PC-9 (cell line): Measurements from ENCODE around the gene SLC22A2. TPM values are rescaled to one million over a fixed set of nuclear protein-coding genes. Genes with fewer than 3 reads are reported as not detected.

Experiments used
- BruUV-seq: library from RNA; stranded (reverse); fragments of 400-500 nt; replicated peaks from 2 replicates; lab custom pipeline; 2021; lab: Mats Ljungman, UMichigan
- CTCF ChIA-PET: fragments of 300-600 bp; sonication (Branson Sonifier 250); formaldehyde crosslinking; loops from one replicate; lab custom pipeline; 2022; ENCODE audit warnings: antibody characterized with exemption; lab: Charles Lee
- POLR2A ChIA-PET: fragments of 300-600 bp; sonication (Branson Sonifier 250); formaldehyde crosslinking; loops from one replicate; lab custom pipeline; 2022; ENCODE audit warnings: antibody characterized with exemption; ENCODE audit not compliant: unreplicated experiment; lab: Charles Lee
- DNase-seq, 2 experiments: peaks; one replicate each; pipeline versions ENCODE4 v3.0.0 to v3.0.0-alpha.2; 2015 to 2022; ENCODE audit warnings: mixed read lengths in 1 of 2
- H2AFZ ChIP-seq: fragments of 200-600 bp; sonication (generic); 2 replicates; pipeline ENCODE4 v1.8.1; 2017; ENCODE audit warnings: antibody characterized with exemption
- H3F3A ChIP-seq: fragments of 200-600 bp; sonication (generic); 2 replicates; pipeline ENCODE4 v1.8.1; 2017; ENCODE audit warnings: antibody characterized with exemption, mild to moderate bottlenecking, low read depth; ENCODE audit not compliant: insufficient read depth
- H3K27ac ChIP-seq: fragments of 200-600 bp; sonication (generic); 2 replicates; pipeline ENCODE4 v1.6.1; 2016; ENCODE audit warnings: mixed run types
- H3K27me3 ChIP-seq: fragments of 200-600 bp; sonication (generic); 2 replicates; pipeline ENCODE4 v1.6.1; 2016; ENCODE audit warnings: low read depth, mixed run types; ENCODE audit not compliant: insufficient read depth
- H3K36me3 ChIP-seq: fragments of 200-600 bp; sonication (generic); 2 replicates; pipeline ENCODE4 v1.6.1; 2016; ENCODE audit warnings: low read depth, mixed run types
- H3K4me1 ChIP-seq: fragments of 200-600 bp; sonication (generic); replicated peaks from 2 replicates; pipeline ENCODE4 v1.6.1; 2016; ENCODE audit warnings: mixed run types; ENCODE audit not compliant: insufficient read depth
- H3K4me2 ChIP-seq: fragments of 200-600 bp; sonication (generic); 2 replicates; pipeline ENCODE4 v1.6.1; 2017; ENCODE audit warnings: mixed run types
- H3K4me3 ChIP-seq: fragments of 200-600 bp; sonication (generic); 2 replicates; pipeline ENCODE4 v1.6.1; 2016; ENCODE audit warnings: mixed run types
- H3K79me2 ChIP-seq: fragments of 200-600 bp; sonication (generic); 2 replicates; pipeline ENCODE4 v1.6.1; 2017; ENCODE audit warnings: low read depth, mixed run types
- H3K9me2 ChIP-seq: fragments of 200-600 bp; sonication (generic); 2 replicates; pipeline ENCODE4 v1.8.1; 2017; ENCODE audit warnings: mild to moderate bottlenecking; ENCODE audit not compliant: insufficient read depth
- H3K9me3 ChIP-seq: fragments of 200-600 bp; sonication (generic); 2 replicates; pipeline ENCODE4 v1.8.1; 2016; ENCODE audit warnings: low read depth; ENCODE audit not compliant: insufficient read depth
- H4K20me1 ChIP-seq: fragments of 200-600 bp; sonication (generic); 2 replicates; pipeline ENCODE4 v1.8.1; 2017; ENCODE audit not compliant: insufficient read depth
- CTCF ChIP-seq: fragments of 200-600 bp; sonication (generic); conservative IDR thresholded peaks from 2 replicates; pipeline ENCODE4 v1.6.1; 2017; ENCODE audit warnings: mixed run types, antibody characterized with exemption, mild to moderate bottlenecking, moderate library complexity
- EZH2 ChIP-seq: fragments of 200-600 bp; sonication (generic); IDR thresholded peaks from 2 replicates; pipeline ENCODE4 v1.8.0; 2017; ENCODE audit warnings: antibody characterized with exemption, low read depth
- intact Hi-C: fragments of 100-400 bp; cut with micrococcal nuclease; formaldehyde crosslinking; loops from one replicate; pipeline ENCODE4 v1.10.0; 2022; ENCODE audit not compliant: unreplicated experiment
- total RNA-seq: library from RNA; stranded (reverse); gene quantifications from 2 replicates; pipeline ENCODE4 v1.2.3, GENCODE V29; 2021

SLC22A2 gene
- total RNA-seq, 1 experiment from 2014 or later: not detected

DNA sequence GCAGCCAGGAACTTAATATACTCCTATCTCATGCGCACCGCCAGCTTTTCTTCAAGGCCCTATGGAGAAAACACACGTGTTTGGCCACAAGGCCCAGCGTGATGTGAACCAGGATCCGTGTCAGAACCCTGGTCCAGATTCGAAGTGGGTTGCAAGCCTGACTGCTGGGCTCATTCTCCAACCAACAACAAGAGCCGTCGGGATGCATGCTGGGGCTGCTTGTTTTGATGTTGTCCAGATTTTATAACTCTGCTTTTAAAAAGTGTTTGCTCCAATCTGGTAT is 463 bp upstream of the SLC22A2 start:
- POLR2A ChIA-PET: no interaction called here
- Histone ChIP-seq H3K4me1 (peaks cover 42% of the 10 kb centered on the region), H3K79me2 (no peaks in the 10 kb centered on the region), H3K4me2 (no peak overlapping the region), H3K27me3 (no peaks in the 10 kb centered on the region), H3K36me3 (no peaks in the 10 kb centered on the region), H4K20me1 (no peaks in the 10 kb centered on the region), H3K27ac (no peak overlapping the region), H3K9me3 (no peaks in the 10 kb centered on the region), H2AFZ (no peak overlapping the region), H3F3A (peaks cover 17% of the 10 kb centered on the region), H3K9me2 (no peaks in the 10 kb centered on the region), H3K4me3 (no peak overlapping the region)
- intact Hi-C loops: no loop called here
- CTCF ChIA-PET: no interaction called here
- BruUV-seq: no TSS peak
- no peak for DNase-seq
- TF ChIP-seq EZH2 (no peak), CTCF (no peak)

- Histone ChIP-seq H4K20me1 (no peaks in the 10 kb centered on the region), H3K27ac (no peak overlapping the region), H3K36me3 (no peaks in the 10 kb centered on the region), H3F3A (peaks cover 17% of the 10 kb centered on the region), H3K9me2 (no peaks in the 10 kb centered on the region), H3K4me1 (peaks cover 42% of the 10 kb centered on the region), H3K9me3 (no peaks in the 10 kb centered on the region), H2AFZ (no peak overlapping the region), H3K4me3 (no peak overlapping the region), H3K27me3 (no peaks in the 10 kb centered on the region), H3K79me2 (no peaks in the 10 kb centered on the region), H3K4me2 (no peak overlapping the region)
- ChIA-PET CTCF (no interaction called here), POLR2A (no interaction called here)
- TF ChIP-seq CTCF (no peak), EZH2 (no peak)
- intact Hi-C loops: no loop called here
- DNase-seq: peak in 1 of 2 experiments; percentile 50
- BruUV-seq: no TSS peak
Measured at GRCh38 chr6:160256445-160256844, 2.2 kb downstream of the SLC22A2 start.

DNA sequence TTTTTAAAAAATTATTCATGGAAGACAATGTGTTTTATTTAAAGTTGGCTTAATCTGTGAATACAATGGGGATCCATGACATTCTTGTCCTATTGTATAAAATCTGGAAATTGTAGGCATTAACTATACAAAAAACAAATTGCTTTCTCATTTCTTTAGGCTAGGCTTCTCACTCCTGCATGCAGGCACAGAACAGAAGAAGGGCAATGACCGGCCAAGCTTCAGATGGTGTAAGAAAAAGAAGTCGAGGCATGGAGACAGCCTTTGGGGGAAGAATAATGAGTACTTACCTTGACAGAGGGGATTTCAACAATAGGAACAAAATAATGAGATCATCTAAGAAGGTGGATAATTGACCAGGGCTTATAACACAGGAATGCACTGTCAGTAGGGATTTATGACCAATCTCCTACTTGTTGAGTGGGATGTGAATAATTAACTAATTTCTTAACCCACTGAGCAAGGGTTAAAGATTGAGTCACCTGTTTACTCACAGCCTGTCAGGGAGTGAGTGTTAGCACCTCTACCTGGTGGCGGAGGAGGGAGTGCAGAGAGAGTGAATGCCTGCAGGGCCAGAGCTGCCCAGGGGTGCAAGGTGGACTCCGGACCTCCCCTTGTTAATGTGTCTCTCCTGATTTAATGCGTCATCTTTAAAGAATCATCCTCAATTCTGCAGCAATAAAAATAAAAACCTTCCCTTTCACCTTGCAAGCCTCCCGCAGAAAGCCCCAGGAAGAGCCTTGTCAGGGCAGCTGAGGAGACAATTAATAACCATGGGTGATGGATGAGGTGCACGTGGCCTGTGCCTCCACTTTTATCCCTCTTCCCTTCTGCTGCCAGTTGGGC is 3.9 kb downstream of the SLC22A2 start:
- Histone ChIP-seq H3K4me1 (peaks cover 31% of the 10 kb centered on the region), H3K9me2 (no peaks in the 10 kb centered on the region), H3K9me3 (no peaks in the 10 kb centered on the region), H3K4me3 (no peak overlapping the region), H3K4me2 (peak overlapping the region; percentile 53), H3K79me2 (no peaks in the 10 kb centered on the region), H2AFZ (no peak overlapping the region), H3K27ac (peak overlapping the region; percentile 41; the same call in 1 of the 2 replicates), H4K20me1 (no peaks in the 10 kb centered on the region), H3K36me3 (no peaks in the 10 kb centered on the region), H3F3A (peaks cover 12% of the 10 kb centered on the region; the same call in 1 of the 2 replicates), H3K27me3 (no peaks in the 10 kb centered on the region)
- CTCF ChIA-PET: no interaction called here
- intact Hi-C loops: no loop called here
- no TSS peak for BruUV-seq
- TF ChIP-seq EZH2: no peak
- no peak for TF ChIP-seq CTCF
- POLR2A ChIA-PET: no interaction called here
- DNase-seq: peak in 1 of 2 experiments; percentile 69
